CD8-positive, alpha-beta memory T cell (primary cell): Measurements from ENCODE around the gene SLC2A6. TPM values are rescaled to one million over a fixed set of nuclear protein-coding genes. Genes with fewer than 3 reads are reported as not detected.
A peak's percentile ranks its signal among the peaks of the same experiment; 100 is the strongest.

Experiments
- CTCF ChIA-PET: fragments of 350-600 bp; sonication (Branson Sonifier 250); formaldehyde crosslinking; loops from one replicate; lab custom pipeline; 2021; ENCODE audit warnings: antibody characterized with exemption; lab: Charles Lee
- POLR2A ChIA-PET: fragments of 350-600 bp; sonication (Branson Sonifier 250); formaldehyde crosslinking; loops from one replicate; lab custom pipeline; 2021; ENCODE audit warnings: antibody characterized with exemption; lab: Charles Lee
- DNase-seq, 5 donors: peaks; one replicate each; pipeline versions ENCODE4 v3.0.0 to v3.0.0-alpha.2; 2020 to 2022; ENCODE audit warnings: mixed read lengths in 1 of 5
- H3K27ac ChIP-seq: one replicate; pipeline ENCODE4 v1.7.0; 2013; ENCODE audit warnings: low read depth, mild to moderate bottlenecking, low read length, moderate library complexity
- H3K27me3 ChIP-seq: 2 replicates; pipeline ENCODE4 v1.7.0; 2013; ENCODE audit warnings: low read length, mild to moderate bottlenecking; ENCODE audit not compliant: insufficient read depth, poor library complexity, severe bottlenecking
- H3K36me3 ChIP-seq: 2 replicates; pipeline ENCODE4 v1.7.0; 2013; ENCODE audit warnings: mild to moderate bottlenecking, low read length, moderate library complexity; ENCODE audit not compliant: insufficient read depth
- H3K4me1 ChIP-seq: 2 replicates; pipeline ENCODE4 v1.7.0; 2013; ENCODE audit warnings: mild to moderate bottlenecking, low read length, moderate library complexity; ENCODE audit not compliant: insufficient read depth
- H3K4me3 ChIP-seq: 2 replicates; pipeline ENCODE4 v1.7.0; 2013; ENCODE audit warnings: mild to moderate bottlenecking, low read length
- H3K9me3 ChIP-seq: 2 replicates; pipeline ENCODE4 v1.7.0; 2013; ENCODE audit warnings: mild to moderate bottlenecking, low read length
- H3K27ac Mint-ChIP-seq, 8 donors: one replicate each; pipeline ENCODE4 v1.8.0; 2020 to 2021; ENCODE audit warnings: mixed read lengths in 8 of 8, mild to moderate bottlenecking in 6 of 8, inconsistent platforms in 3 of 8, moderate library complexity in 3 of 8
- H3K27me3 Mint-ChIP-seq, 2 donors: one replicate each; pipeline ENCODE4 v1.8.0; 2020 to 2021; ENCODE audit warnings: mixed read lengths in 2 of 2, mild to moderate bottlenecking in 1 of 2, moderate library complexity in 1 of 2
- H3K36me3 Mint-ChIP-seq, 3 donors: one replicate each; pipeline ENCODE4 v1.8.0; 2020 to 2021; ENCODE audit warnings: mixed read lengths in 3 of 3, inconsistent platforms in 1 of 3, mild to moderate bottlenecking in 1 of 3
- H3K4me1 Mint-ChIP-seq, 3 donors: one replicate each; pipeline ENCODE4 v1.8.0; 2020 to 2021; ENCODE audit warnings: mixed read lengths in 3 of 3, inconsistent platforms in 1 of 3, mild to moderate bottlenecking in 1 of 3
- H3K4me3 Mint-ChIP-seq, 7 donors: one replicate each; pipeline ENCODE4 v1.8.0; 2020 to 2021; ENCODE audit warnings: mixed read lengths in 7 of 7, mild to moderate bottlenecking in 6 of 7, moderate library complexity in 4 of 7, inconsistent platforms in 2 of 7
- H3K9me3 Mint-ChIP-seq, 5 donors: one replicate each; pipeline ENCODE4 v1.8.0; 2020 to 2022; ENCODE audit warnings: mixed read lengths in 5 of 5, mild to moderate bottlenecking in 3 of 5, moderate library complexity in 2 of 5, inconsistent platforms in 1 of 5
- polyA plus RNA-seq: library from polyadenylated mRNA; unstranded; fragments of 300-500 nt; fragmentation: Illumina TruSeq; gene quantifications from one replicate; pipeline ENCODE4 v1.2.3, GENCODE V29; 2021
- total RNA-seq, 2 experiments: library from RNA; stranded (reverse); gene quantifications; one replicate each; pipeline ENCODE4 v1.2.3, GENCODE V29; 2021

SLC2A6 gene, protein sequence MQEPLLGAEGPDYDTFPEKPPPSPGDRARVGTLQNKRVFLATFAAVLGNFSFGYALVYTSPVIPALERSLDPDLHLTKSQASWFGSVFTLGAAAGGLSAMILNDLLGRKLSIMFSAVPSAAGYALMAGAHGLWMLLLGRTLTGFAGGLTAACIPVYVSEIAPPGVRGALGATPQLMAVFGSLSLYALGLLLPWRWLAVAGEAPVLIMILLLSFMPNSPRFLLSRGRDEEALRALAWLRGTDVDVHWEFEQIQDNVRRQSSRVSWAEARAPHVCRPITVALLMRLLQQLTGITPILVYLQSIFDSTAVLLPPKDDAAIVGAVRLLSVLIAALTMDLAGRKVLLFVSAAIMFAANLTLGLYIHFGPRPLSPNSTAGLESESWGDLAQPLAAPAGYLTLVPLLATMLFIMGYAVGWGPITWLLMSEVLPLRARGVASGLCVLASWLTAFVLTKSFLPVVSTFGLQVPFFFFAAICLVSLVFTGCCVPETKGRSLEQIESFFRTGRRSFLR
- total RNA-seq (10 to 100 TPM; 15.5 to 16.3 TPM), polyA plus RNA-seq (4.0 TPM)

GRCh38 chr9:133478851-133479711, at the start of gene SLC2A6:
TSS of gene SLC2A6 (minus strand) at chr9:133479099. CDS start at chr9:133479059, 40 bp downstream.
- H3K27ac Mint-ChIP-seq = peak within 1 kb of the TSS; percentile 29 to 92 (median 68)
- H3K9me3 ChIP-seq = no peaks in the 10 kb centered on the region
- H3K4me1 Mint-ChIP-seq = peaks cover 9 to 21% (median 9%) of the 10 kb centered on the region in 3 donors
- ChIA-PET POLR2A (interaction anchor here (0.7 to 1.1 kb wide), 3 partner anchors 19 to 329 kb away, joined by 3 to 4 read pairs (median 3); partner anchors contain the start of gene CACFD1), CTCF (interaction anchor here (1.0 to 2.2 kb wide), 3 partner anchors 9 to 19 kb away, joined by 3 to 8 read pairs (median 5); partner anchors contain the start of gene CACFD1)
- peaks cover 6% of the 10 kb centered on the region for H3K4me1 ChIP-seq
- peak within 1 kb of the TSS; percentile 73 for H3K4me3 ChIP-seq
- peak; percentile 79 to 89 (median 85) for DNase-seq
- H3K27me3 Mint-ChIP-seq = no peaks in the 10 kb centered on the region
- H3K36me3 Mint-ChIP-seq = peaks cover 0 to 4% (median 0%) of the 10 kb centered on the region in 3 donors
- no peaks in the 10 kb centered on the region for H3K36me3 ChIP-seq
- H3K27ac ChIP-seq = peak within 1 kb of the TSS; percentile 9
- no peaks in the 10 kb centered on the region for H3K27me3 ChIP-seq
- H3K4me3 Mint-ChIP-seq = peak within 1 kb of the TSS; percentile 60 to 89 (median 75)
- no peaks in the 10 kb centered on the region for H3K9me3 Mint-ChIP-seq

- H3K4me1 Mint-ChIP-seq = peaks cover 0 to 5% (median 0%) of the 10 kb centered on the region in 3 donors
- peaks cover 10 to 22% of the 10 kb centered on the region in 2 donors for H3K27me3 Mint-ChIP-seq
- H3K9me3 Mint-ChIP-seq = no peaks in the 10 kb centered on the region
- Histone ChIP-seq H3K36me3 (no peaks in the 10 kb centered on the region), H3K4me1 (peaks cover 5% of the 10 kb centered on the region), H3K4me3 (no peak overlapping the region), H3K9me3 (no peaks in the 10 kb centered on the region), H3K27me3 (no peaks in the 10 kb centered on the region), H3K27ac (no peak overlapping the region)
- ChIA-PET CTCF (interaction anchor here (1.2 kb wide), 1 partner anchor 8 kb away, joined by 4 read pairs; no protein-coding TSS in a partner anchor), POLR2A (no interaction called here)
- H3K4me3 Mint-ChIP-seq = no peak overlapping the region
- DNase-seq = no peak
- no peaks in the 10 kb centered on the region for H3K36me3 Mint-ChIP-seq
- H3K27ac Mint-ChIP-seq = no peak overlapping the region
Measured at GRCh38 chr9:133528001-133528875, 49.3 kb upstream of the SLC2A6 start.

- no peaks in the 10 kb centered on the region for H3K9me3 ChIP-seq
- H3K4me1 ChIP-seq = no peaks in the 10 kb centered on the region
- no peak overlapping the region for H3K27ac ChIP-seq
- H3K4me3 ChIP-seq = no peak overlapping the region
- DNase-seq = no peak
- H3K36me3 ChIP-seq = no peaks in the 10 kb centered on the region
- Mint-ChIP-seq H3K27ac (no peak overlapping the region), H3K4me1 (no peaks in the 10 kb centered on the region), H3K27me3 (peaks cover 8 to 17% of the 10 kb centered on the region in 2 donors), H3K9me3 (no peaks in the 10 kb centered on the region), H3K4me3 (no peak overlapping the region), H3K36me3 (no peaks in the 10 kb centered on the region)
- POLR2A ChIA-PET = no interaction called here
- H3K27me3 ChIP-seq = no peaks in the 10 kb centered on the region
- CTCF ChIA-PET = no interaction called here
Measured at GRCh38 chr9:133527444-133527920, 48.6 kb upstream of the SLC2A6 start.

DNA sequence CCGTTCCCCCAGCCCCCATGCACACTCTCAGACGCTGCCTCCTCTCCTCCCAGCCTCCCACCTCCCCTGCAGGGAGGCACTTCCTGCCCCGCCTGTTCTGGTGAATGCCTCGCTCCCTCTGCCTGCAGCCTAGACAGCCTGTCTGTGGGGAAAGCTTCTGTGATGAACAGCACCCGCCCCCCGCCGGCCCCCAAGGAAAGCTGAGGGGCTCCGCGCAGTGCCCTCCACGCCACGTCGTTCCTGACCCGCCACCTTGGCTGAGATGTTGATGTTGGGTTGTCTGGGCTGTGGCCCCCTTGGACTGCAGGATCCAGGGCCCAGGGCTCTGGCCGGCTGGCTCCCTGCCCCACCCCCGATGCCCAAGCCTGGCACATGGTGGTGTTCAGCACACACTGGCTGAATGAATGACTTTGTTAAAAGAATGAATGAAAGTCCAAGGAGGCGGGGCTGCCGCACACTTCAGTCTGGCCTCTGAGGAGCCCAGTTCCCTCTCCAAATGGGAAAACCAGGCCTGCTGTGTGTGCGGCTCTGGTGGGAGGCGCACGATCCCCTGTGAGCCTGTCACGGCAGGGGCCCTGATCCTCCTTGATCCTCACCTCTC, 47.9 kb upstream of the SLC2A6 start:
- CTCF ChIA-PET = no interaction called here
- POLR2A ChIA-PET = no interaction called here
- Mint-ChIP-seq H3K27ac (no peak overlapping the region), H3K36me3 (no peaks in the 10 kb centered on the region), H3K9me3 (no peaks in the 10 kb centered on the region), H3K27me3 (peaks cover 8 to 17% of the 10 kb centered on the region in 2 donors), H3K4me3 (no peak overlapping the region), H3K4me1 (no peaks in the 10 kb centered on the region)
- no peak overlapping the region for H3K4me3 ChIP-seq
- H3K4me1 ChIP-seq = no peaks in the 10 kb centered on the region
- no peaks in the 10 kb centered on the region for H3K9me3 ChIP-seq
- no peak overlapping the region for H3K27ac ChIP-seq
- no peak for DNase-seq
- H3K27me3 ChIP-seq = no peaks in the 10 kb centered on the region
- H3K36me3 ChIP-seq = no peaks in the 10 kb centered on the region

- Mint-ChIP-seq H3K27ac (no peak overlapping the region), H3K9me3 (no peaks in the 10 kb centered on the region), H3K4me1 (no peaks in the 10 kb centered on the region), H3K36me3 (no peaks in the 10 kb centered on the region), H3K4me3 (no peak overlapping the region), H3K27me3 (peaks cover 6 to 17% of the 10 kb centered on the region in 2 donors)
- DNase-seq = no peak
- H3K9me3 ChIP-seq = no peaks in the 10 kb centered on the region
- H3K27me3 ChIP-seq = no peaks in the 10 kb centered on the region
- CTCF ChIA-PET = interaction anchor here (1.6 kb wide), 1 partner anchor 16 kb away, joined by 5 read pairs; no protein-coding TSS in a partner anchor
- no peaks in the 10 kb centered on the region for H3K4me1 ChIP-seq
- H3K27ac ChIP-seq = no peak overlapping the region
- H3K36me3 ChIP-seq = no peaks in the 10 kb centered on the region
- POLR2A ChIA-PET = no interaction called here
- no peak overlapping the region for H3K4me3 ChIP-seq
Measured at GRCh38 chr9:133525677-133526076, 46.8 kb upstream of the SLC2A6 start.

- Mint-ChIP-seq H3K9me3 (no peaks in the 10 kb centered on the region), H3K4me3 (no peak within 1 kb of the TSS), H3K4me1 (no peaks in the 10 kb centered on the region), H3K27me3 (peaks cover 4 to 14% of the 10 kb centered on the region in 2 donors), H3K36me3 (no peaks in the 10 kb centered on the region), H3K27ac (no peak within 1 kb of the TSS)
- no peak for DNase-seq
- no peak within 1 kb of the TSS for H3K27ac ChIP-seq
- H3K9me3 ChIP-seq = no peaks in the 10 kb centered on the region
- no peaks in the 10 kb centered on the region for H3K4me1 ChIP-seq
- CTCF ChIA-PET = interaction anchor here (1.6 kb wide), 1 partner anchor 16 kb away, joined by 5 read pairs; no protein-coding TSS in a partner anchor
- no peak within 1 kb of the TSS for H3K4me3 ChIP-seq
- H3K36me3 ChIP-seq = no peaks in the 10 kb centered on the region
- H3K27me3 ChIP-seq = no peaks in the 10 kb centered on the region
- POLR2A ChIA-PET = no interaction called here
Measured at GRCh38 chr9:133524679-133525228, 45.9 kb upstream of the SLC2A6 start, which contains the start of gene MYMK. TSS of gene MYMK (minus strand) at chr9:133524959. CDS start at chr9:133524844, 115 bp downstream.
